Activated T-helper 17 cell treated with anti-CD3 and anti-CD28 coated beads, Interleukin-2, amount 50 U/mL, for 72 hours (primary cell): ENCODE measurements around the gene BUB3. TPM values are rescaled to one million over a fixed set of nuclear protein-coding genes. Genes with fewer than 3 reads are reported as not detected.

Source experiments
- ATAC-seq: fragments of 150-1000 bp; cut with Tn5 transposase; replicated peaks from 2 replicates; pipeline ENCODE4 v1.10.0; 2021; ENCODE audit warnings: mild to moderate bottlenecking, moderate library complexity
- H3K27ac Mint-ChIP-seq: one replicate; pipeline ENCODE4 v1.8.0; 2022; ENCODE audit warnings: mixed read lengths
- H3K27me3 Mint-ChIP-seq: one replicate; pipeline ENCODE4 v1.8.0; 2022; ENCODE audit warnings: mixed read lengths
- H3K36me3 Mint-ChIP-seq: one replicate; pipeline ENCODE4 v1.8.0; 2022; ENCODE audit warnings: low read depth, mild to moderate bottlenecking, mixed read lengths
- H3K4me1 Mint-ChIP-seq: one replicate; pipeline ENCODE4 v1.8.0; 2022; ENCODE audit warnings: mixed read lengths
- H3K4me3 Mint-ChIP-seq: one replicate; pipeline ENCODE4 v1.8.0; 2022; ENCODE audit warnings: mild to moderate bottlenecking, mixed read lengths
- H3K9me3 Mint-ChIP-seq: one replicate; pipeline ENCODE4 v1.8.0; 2022; ENCODE audit warnings: mixed read lengths
- total RNA-seq, 2 donors: library from RNA; stranded (reverse); gene quantifications; one replicate each; pipeline ENCODE4 v1.2.3, GENCODE V29; 2022

The BUB3 gene, protein sequence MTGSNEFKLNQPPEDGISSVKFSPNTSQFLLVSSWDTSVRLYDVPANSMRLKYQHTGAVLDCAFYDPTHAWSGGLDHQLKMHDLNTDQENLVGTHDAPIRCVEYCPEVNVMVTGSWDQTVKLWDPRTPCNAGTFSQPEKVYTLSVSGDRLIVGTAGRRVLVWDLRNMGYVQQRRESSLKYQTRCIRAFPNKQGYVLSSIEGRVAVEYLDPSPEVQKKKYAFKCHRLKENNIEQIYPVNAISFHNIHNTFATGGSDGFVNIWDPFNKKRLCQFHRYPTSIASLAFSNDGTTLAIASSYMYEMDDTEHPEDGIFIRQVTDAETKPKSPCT
- total RNA-seq: 100 to 1,000 TPM; 311 to 324 TPM

DNA sequence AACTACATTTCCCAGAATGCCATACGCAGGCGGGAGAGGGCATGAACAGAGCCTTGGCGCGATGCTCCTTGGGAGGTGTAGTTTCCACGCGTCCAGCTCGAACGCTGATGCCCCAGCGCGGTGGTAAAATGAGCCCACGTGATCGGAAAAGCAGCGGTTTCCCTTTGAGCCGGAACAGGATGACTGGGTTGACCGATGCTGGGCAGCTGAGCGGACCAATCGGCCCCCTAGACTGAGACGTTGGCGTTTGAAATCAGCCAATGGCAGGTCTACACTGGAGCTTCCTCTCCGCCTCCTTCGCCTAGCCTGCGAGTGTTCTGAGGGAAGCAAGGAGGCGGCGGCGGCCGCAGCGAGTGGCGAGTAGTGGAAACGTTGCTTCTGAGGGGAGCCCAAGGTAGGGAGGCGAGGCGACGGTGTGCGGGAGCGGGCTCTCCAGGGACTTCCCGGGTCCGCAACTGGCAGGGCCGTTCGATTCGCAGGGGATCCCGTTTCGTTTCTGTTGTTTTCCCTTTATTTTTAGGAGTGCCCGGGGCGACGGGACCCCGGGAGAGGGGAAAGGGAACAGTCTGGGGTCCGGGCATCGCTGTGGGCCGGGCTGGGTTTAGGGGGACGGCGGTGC lies at the start of gene BUB3:
Gene BUB3 (plus strand): TSS at position 311 of the 619 bp plus-strand sequence. CDS start 516 bp downstream, outside the sequence.
- Mint-ChIP-seq H3K27me3 (peaks cover 6% of the 10 kb centered on the region), H3K9me3 (no peaks in the 10 kb centered on the region), H3K27ac (peak within 1 kb of the TSS; percentile 97), H3K4me1 (peaks cover 28% of the 10 kb centered on the region), H3K36me3 (peaks cover 54% of the 10 kb centered on the region), H3K4me3 (peak within 1 kb of the TSS; percentile 82)
- peak; percentile 93 for ATAC-seq

DNA sequence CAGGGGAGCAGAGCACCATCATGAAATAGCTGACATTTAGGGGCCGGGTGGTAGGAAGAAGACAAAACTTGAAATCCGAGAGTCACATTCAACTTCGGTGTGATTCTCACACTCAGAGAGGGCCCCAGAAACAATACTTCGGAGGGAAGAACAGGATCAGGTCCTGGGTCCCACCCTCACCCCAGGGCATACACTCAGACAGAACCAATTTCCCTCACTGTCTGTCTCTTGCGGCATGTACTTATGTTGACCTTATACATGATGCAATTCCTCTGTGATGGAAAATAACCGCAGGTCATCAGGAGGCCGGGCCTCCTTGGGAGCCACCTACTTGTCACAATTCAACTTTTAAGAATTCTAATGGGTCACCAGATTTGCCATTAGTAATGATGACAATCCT lies 44.7 kb upstream of the BUB3 start:
- no peak for ATAC-seq
- Mint-ChIP-seq H3K27ac (no peak overlapping the region), H3K4me1 (no peaks in the 10 kb centered on the region), H3K27me3 (peaks cover 24% of the 10 kb centered on the region), H3K36me3 (no peaks in the 10 kb centered on the region), H3K4me3 (no peak overlapping the region), H3K9me3 (no peaks in the 10 kb centered on the region)

GRCh38 chr10:123117644-123118417 lies 36.4 kb upstream of the BUB3 start:
- no peak overlapping the region for H3K27ac Mint-ChIP-seq
- no peaks in the 10 kb centered on the region for H3K9me3 Mint-ChIP-seq
- H3K4me1 Mint-ChIP-seq: no peaks in the 10 kb centered on the region
- no peaks in the 10 kb centered on the region for H3K36me3 Mint-ChIP-seq
- H3K4me3 Mint-ChIP-seq: no peak overlapping the region
- peaks cover 49% of the 10 kb centered on the region for H3K27me3 Mint-ChIP-seq
- ATAC-seq: no peak

GRCh38 chr10:123119081-123119480 lies 35.1 kb upstream of the BUB3 start:
- ATAC-seq: no peak
- H3K27me3 Mint-ChIP-seq: peaks cover 52% of the 10 kb centered on the region
- H3K4me1 Mint-ChIP-seq: no peaks in the 10 kb centered on the region
- H3K4me3 Mint-ChIP-seq: no peak overlapping the region
- H3K27ac Mint-ChIP-seq: no peak overlapping the region
- H3K9me3 Mint-ChIP-seq: no peaks in the 10 kb centered on the region
- no peaks in the 10 kb centered on the region for H3K36me3 Mint-ChIP-seq

- Mint-ChIP-seq H3K9me3 (no peaks in the 10 kb centered on the region), H3K4me3 (no peak overlapping the region), H3K36me3 (no peaks in the 10 kb centered on the region), H3K4me1 (no peaks in the 10 kb centered on the region), H3K27ac (no peak overlapping the region), H3K27me3 (peaks cover 59% of the 10 kb centered on the region)
- ATAC-seq: no peak
These were observed 28.0 kb upstream of the BUB3 start for GRCh38 chr10:123126246-123126645.

- peaks cover 71% of the 10 kb centered on the region for H3K27me3 Mint-ChIP-seq
- peak; percentile 38 for ATAC-seq
- peaks cover 10% of the 10 kb centered on the region for H3K4me1 Mint-ChIP-seq
- H3K36me3 Mint-ChIP-seq: no peaks in the 10 kb centered on the region
- no peaks in the 10 kb centered on the region for H3K9me3 Mint-ChIP-seq
- no peak overlapping the region for H3K27ac Mint-ChIP-seq
- H3K4me3 Mint-ChIP-seq: no peak overlapping the region
These were observed 24.5 kb upstream of the BUB3 start for GRCh38 chr10:123129618-123130271.

GRCh38 chr10:123132576-123133477 lies 21.4 kb upstream of the BUB3 start:
- H3K36me3 Mint-ChIP-seq: peaks cover 6% of the 10 kb centered on the region
- peak overlapping the region; percentile 67 for H3K4me3 Mint-ChIP-seq
- H3K9me3 Mint-ChIP-seq: no peaks in the 10 kb centered on the region
- peaks cover 56% of the 10 kb centered on the region for H3K27me3 Mint-ChIP-seq
- peak; percentile 83 for ATAC-seq
- H3K4me1 Mint-ChIP-seq: peaks cover 10% of the 10 kb centered on the region
- H3K27ac Mint-ChIP-seq: no peak overlapping the region

GRCh38 chr10:123133541-123134342 lies 20.5 kb upstream of the BUB3 start:
- Mint-ChIP-seq H3K9me3 (no peaks in the 10 kb centered on the region), H3K27me3 (peaks cover 56% of the 10 kb centered on the region), H3K27ac (no peak overlapping the region), H3K36me3 (peaks cover 12% of the 10 kb centered on the region), H3K4me1 (peaks cover 10% of the 10 kb centered on the region), H3K4me3 (peak overlapping the region; percentile 67)
- no peak for ATAC-seq

DNA sequence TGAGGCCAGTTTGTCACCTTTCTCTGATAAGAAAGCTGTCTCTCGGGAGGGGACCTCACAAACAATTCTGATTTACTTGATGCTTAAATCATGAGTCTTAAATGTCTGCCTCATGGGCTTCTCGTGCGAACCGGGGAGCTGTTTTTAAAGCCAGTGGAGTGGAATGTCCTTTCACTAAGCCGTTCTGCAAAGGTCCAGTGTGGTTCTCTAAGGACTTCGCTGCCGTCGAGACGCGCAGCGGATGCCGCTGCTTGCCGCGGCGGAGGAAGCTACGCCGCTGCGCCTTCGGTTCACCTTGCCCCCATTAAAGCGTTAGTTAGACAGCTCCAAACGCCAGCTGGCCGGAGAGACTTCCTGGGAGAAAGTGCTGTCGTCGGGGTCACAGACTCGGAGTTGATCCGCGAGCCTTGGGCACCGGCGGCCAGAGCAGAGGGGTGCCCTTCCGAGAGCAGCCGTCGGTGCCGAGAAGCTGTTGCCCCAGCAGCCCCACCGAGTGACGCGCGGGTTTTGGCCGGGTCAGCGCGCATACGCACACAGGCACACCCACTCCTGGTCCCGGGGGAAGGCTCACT lies 19.8 kb upstream of the BUB3 start:
- H3K36me3 Mint-ChIP-seq: peaks cover 16% of the 10 kb centered on the region
- no peaks in the 10 kb centered on the region for H3K9me3 Mint-ChIP-seq
- peak overlapping the region; percentile 67 for H3K4me3 Mint-ChIP-seq
- H3K4me1 Mint-ChIP-seq: peaks cover 10% of the 10 kb centered on the region
- H3K27ac Mint-ChIP-seq: no peak overlapping the region
- peaks cover 58% of the 10 kb centered on the region for H3K27me3 Mint-ChIP-seq
- ATAC-seq: no peak

GRCh38 chr10:123134915-123135414 lies 19.2 kb upstream of the BUB3 start:
- peak overlapping the region; percentile 67 for H3K4me3 Mint-ChIP-seq

DNA sequence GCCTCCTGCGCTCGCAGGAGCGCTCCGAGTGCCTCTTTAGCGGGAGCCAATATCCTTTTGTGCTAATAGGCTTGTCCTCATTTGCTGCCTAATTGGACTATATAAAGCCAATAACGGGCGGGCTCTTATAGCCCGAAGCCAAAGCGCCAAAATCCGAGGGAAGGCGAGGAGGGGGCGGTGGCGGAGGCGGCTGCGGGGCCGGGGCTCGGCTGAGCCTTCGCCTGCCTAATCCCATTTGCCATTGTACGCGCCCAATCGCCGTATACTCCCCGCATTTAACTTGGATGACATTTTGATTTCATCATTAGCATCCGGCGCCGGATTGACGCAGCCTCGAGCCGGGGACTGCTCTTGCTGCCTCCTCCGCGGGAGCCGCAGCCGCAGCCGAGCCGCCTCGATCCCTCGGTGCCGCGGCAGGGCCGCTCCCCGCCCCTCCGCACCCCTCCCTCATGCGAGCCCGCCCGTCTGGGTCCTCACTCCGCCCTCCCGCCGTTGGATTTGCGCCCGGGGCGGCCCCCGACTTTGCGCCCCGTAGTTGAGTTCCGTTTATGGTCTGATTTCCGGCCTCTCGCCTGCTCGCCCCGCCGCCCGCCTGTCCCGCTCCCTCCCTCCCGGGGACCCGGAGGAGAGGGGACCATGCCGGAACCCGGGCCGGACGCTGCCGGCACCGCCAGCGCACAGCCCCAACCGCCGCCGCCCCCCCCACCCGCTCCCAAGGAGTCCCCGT lies 18.6 kb upstream of the BUB3 start, which contains the start of gene HMX3:
Gene HMX3 (plus strand): TSS at position 556 of the 727 bp plus-strand sequence. CDS start 81 bp downstream, at position 637.
- peaks cover 10% of the 10 kb centered on the region for H3K4me1 Mint-ChIP-seq

More at GRCh38 chr10:123134915-123135414, 19.2 kb upstream of the BUB3 start:
- Mint-ChIP-seq H3K9me3 (no peaks in the 10 kb centered on the region), H3K4me1 (peaks cover 10% of the 10 kb centered on the region), H3K27me3 (peaks cover 57% of the 10 kb centered on the region), H3K27ac (no peak overlapping the region), H3K36me3 (peaks cover 19% of the 10 kb centered on the region)
- ATAC-seq: no peak

More for the DNA sequence above, 18.6 kb upstream of the BUB3 start, which contains the start of gene HMX3:
- peak within 1 kb of the TSS; percentile 80 for H3K4me3 Mint-ChIP-seq
- peaks cover 19% of the 10 kb centered on the region for H3K36me3 Mint-ChIP-seq
- no peak within 1 kb of the TSS for H3K27ac Mint-ChIP-seq
- peaks cover 57% of the 10 kb centered on the region for H3K27me3 Mint-ChIP-seq
- ATAC-seq: peak; percentile 32
- H3K9me3 Mint-ChIP-seq: no peaks in the 10 kb centered on the region
